Measurements from ENCODE around the gene APOB. TPM values are rescaled to one million over a fixed set of nuclear protein-coding genes. Genes with fewer than 3 reads are reported as not detected.

APOB gene
- total and polyA plus RNA-seq, 2 of the 13 experiments (the other 11 are each of a cell fraction or from before 2014, with no cell fraction given): 1,569 to 2,515 TPM

DNA sequence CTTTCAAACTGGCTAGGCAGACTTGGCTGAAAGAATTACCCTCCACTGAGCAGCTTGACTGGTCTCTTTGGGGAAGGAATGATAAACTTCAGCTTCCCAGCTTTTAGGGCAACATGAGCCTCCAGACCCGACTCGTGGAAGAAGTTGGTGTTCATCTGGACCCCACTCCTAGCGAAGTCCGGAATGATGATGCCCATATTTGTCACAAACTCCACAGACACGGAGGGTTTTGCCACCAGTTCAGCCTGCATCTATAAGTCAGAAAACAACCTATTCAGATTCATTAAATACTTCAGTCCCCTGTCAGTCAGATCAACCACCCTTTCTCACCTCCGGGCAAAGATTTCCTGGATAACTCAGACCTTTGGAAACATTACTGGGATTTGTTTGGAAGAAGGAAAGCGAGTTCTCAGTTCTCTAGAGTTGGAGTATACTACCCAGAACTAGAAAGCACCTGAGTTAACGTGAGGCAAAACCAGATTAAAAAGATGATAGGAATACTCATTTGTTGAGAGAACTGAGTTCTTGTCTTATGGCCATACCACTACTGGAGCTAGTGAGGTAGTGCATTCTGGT, 21.0 kb downstream of the APOB start:
- 97% methylated on average over 7 of the region's 8 CpGs for WGBS (ENCODE audit: low lambda C conversion rate)
- H3K4me3 ChIP-seq (replicated peaks in 1 of 3; ENCODE audit: insufficient read depth in 1 of 3, low read depth in 2 of 3, low read length in 3 of 3): no peak overlapping the region
- POLR2A ChIA-PET: interaction anchor here (1.3 to 8.6 kb wide), 4 partner anchors 10 to 33 kb away, joined by 7 to 124 read pairs (median 100); partner anchors contain the start of gene APOB
- TF ChIP-seq ATAD3A (CRISPR knock-in tag; IDR thresholded peaks at IDR 0.05): no peak
- no peak for TF ChIP-seq ZNF260 (CRISPR knock-in tag; IDR thresholded peaks at IDR 0.05; ENCODE audit: borderline replicate concordance, low read depth)
- TF ChIP-seq MXD4 (CRISPR knock-in tag; IDR thresholded peaks at IDR 0.05): peak; percentile 28; the same call in 1 of the 2 replicates
- TF ChIP-seq ZSCAN30 (CRISPR knock-in tag; IDR thresholded peaks at IDR 0.05): 0 out of 2 replicates have a peak, but pooled peaks have one; percentile 32
- TF ChIP-seq NONO (IDR thresholded peaks at IDR 0.05): no peak
- TF ChIP-seq NONO (CRISPR knock-in tag; conservative IDR thresholded peaks at IDR 0.05): 0 out of 2 replicates have a peak, but pooled peaks have one; percentile 37
- no peak for TF ChIP-seq HMGA1 (CRISPR knock-in tag; conservative IDR thresholded peaks at IDR 0.05)
- TF ChIP-seq, protein P1, sequence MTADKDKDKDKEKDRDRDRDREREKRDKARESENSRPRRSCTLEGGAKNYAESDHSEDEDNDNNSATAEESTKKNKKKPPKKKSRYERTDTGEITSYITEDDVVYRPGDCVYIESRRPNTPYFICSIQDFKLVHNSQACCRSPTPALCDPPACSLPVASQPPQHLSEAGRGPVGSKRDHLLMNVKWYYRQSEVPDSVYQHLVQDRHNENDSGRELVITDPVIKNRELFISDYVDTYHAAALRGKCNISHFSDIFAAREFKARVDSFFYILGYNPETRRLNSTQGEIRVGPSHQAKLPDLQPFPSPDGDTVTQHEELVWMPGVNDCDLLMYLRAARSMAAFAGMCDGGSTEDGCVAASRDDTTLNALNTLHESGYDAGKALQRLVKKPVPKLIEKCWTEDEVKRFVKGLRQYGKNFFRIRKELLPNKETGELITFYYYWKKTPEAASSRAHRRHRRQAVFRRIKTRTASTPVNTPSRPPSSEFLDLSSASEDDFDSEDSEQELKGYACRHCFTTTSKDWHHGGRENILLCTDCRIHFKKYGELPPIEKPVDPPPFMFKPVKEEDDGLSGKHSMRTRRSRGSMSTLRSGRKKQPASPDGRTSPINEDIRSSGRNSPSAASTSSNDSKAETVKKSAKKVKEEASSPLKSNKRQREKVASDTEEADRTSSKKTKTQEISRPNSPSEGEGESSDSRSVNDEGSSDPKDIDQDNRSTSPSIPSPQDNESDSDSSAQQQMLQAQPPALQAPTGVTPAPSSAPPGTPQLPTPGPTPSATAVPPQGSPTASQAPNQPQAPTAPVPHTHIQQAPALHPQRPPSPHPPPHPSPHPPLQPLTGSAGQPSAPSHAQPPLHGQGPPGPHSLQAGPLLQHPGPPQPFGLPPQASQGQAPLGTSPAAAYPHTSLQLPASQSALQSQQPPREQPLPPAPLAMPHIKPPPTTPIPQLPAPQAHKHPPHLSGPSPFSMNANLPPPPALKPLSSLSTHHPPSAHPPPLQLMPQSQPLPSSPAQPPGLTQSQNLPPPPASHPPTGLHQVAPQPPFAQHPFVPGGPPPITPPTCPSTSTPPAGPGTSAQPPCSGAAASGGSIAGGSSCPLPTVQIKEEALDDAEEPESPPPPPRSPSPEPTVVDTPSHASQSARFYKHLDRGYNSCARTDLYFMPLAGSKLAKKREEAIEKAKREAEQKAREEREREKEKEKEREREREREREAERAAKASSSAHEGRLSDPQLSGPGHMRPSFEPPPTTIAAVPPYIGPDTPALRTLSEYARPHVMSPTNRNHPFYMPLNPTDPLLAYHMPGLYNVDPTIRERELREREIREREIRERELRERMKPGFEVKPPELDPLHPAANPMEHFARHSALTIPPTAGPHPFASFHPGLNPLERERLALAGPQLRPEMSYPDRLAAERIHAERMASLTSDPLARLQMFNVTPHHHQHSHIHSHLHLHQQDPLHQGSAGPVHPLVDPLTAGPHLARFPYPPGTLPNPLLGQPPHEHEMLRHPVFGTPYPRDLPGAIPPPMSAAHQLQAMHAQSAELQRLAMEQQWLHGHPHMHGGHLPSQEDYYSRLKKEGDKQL (CRISPR knock-in tag; IDR thresholded peaks at IDR 0.05; ENCODE audit: low read depth): no peak
- TF ChIP-seq POLR2G (IDR thresholded peaks at IDR 0.05; ENCODE audit: low read depth, low read length): peak; percentile 76; the same call in 1 of the 2 replicates
- peak; percentile 62 to 68; a peak in 2 of 4 replicates for TF ChIP-seq POLR2A (IDR thresholded peaks at IDR 0.05; ENCODE audit: insufficient read depth in 1 of 2, low read depth in 2 of 2, low read length in 2 of 2)
- TF ChIP-seq ZNF235 (CRISPR knock-in tag; IDR thresholded peaks at IDR 0.05; ENCODE audit: borderline replicate concordance): no peak
- peak; percentile 100 for TF ChIP-seq RBM22 (optimal IDR thresholded peaks at IDR 0.05; ENCODE audit: low read length)
- 0 out of 2 replicates have a peak, but pooled peaks have one; percentile 28 for TF ChIP-seq ZNF136 (CRISPR knock-in tag; IDR thresholded peaks at IDR 0.05; ENCODE audit: low read depth)
- no peak for TF ChIP-seq FOXJ3 (CRISPR knock-in tag; IDR thresholded peaks at IDR 0.05; ENCODE audit: borderline replicate concordance)
- 0 out of 2 replicates have a peak, but pooled peaks have one; percentile 59 for TF ChIP-seq GLI4 (CRISPR knock-in tag; IDR thresholded peaks at IDR 0.05; ENCODE audit: borderline replicate concordance)
- no peak for TF ChIP-seq ZNF337 (CRISPR knock-in tag; IDR thresholded peaks at IDR 0.05; ENCODE audit: borderline replicate concordance, low read depth)
- TF ChIP-seq SOX6 (IDR thresholded peaks at IDR 0.05): no peak
- TF ChIP-seq SOX6 (CRISPR knock-in tag; IDR thresholded peaks at IDR 0.05): no peak

More for the DNA sequence above, 21.0 kb downstream of the APOB start:
- Histone ChIP-seq H3K79me2 (ENCODE audit: insufficient read depth, low read length) (peaks cover 21% of the 10 kb centered on the region), H3K27ac (ENCODE audit: extremely low read length, insufficient read depth, low read length) (no peak overlapping the region), H4K20me1 (ENCODE audit: insufficient read depth, low read length) (peaks cover 97% of the 10 kb centered on the region), H3K4me2 (ENCODE audit: low read depth, low read length) (no peak overlapping the region), H2AFZ (ENCODE audit: low read length) (no peak overlapping the region), H3K36me3 (replicated peaks in 1 of 2; ENCODE audit: control insufficient read depth in 1 of 2, insufficient read depth in 2 of 2, low read length in 2 of 2) (peaks cover 73 to 96% of the 10 kb centered on the region in 2 experiments), H3K9me3 (ENCODE audit: low read length) (no peaks in the 10 kb centered on the region), H3K4me1 (ENCODE audit: insufficient read depth, low read length) (peaks cover 92% of the 10 kb centered on the region), H3K27me3 (ENCODE audit: control insufficient read depth in 1 of 2, insufficient read depth in 2 of 2, low read length in 2 of 2) (no peaks in the 10 kb centered on the region), H3K9ac (ENCODE audit: insufficient read depth, low read depth, low read length) (no peak overlapping the region)
- FAIRE-seq (no peak), ATAC-seq (no peak), DNase-seq (ENCODE audit: low spot score) (no peak)
- intact Hi-C loops (cut with micrococcal nuclease; ENCODE audit: unreplicated experiment) (no loop called here), in situ Hi-C loops (cut with HindIII; ENCODE audit: extremely low pct_ligation_motif_present, low pct_unique_long_range_greater_than_20kb) (no loop called here)
- BruUV-seq (replicated peaks): no TSS peak
- CTCF ChIA-PET (ENCODE audit: low intra/inter-chr PET ratio, low total read pairs): no interaction called here

All from HepG2 (cell line).